ENCODE measurements around the gene KLHL21. TPM values are rescaled to one million over a fixed set of nuclear protein-coding genes. Genes with fewer than 3 reads are reported as not detected.

The KLHL21 gene
- total and polyA plus RNA-seq, 9 of the 15 experiments (the other 6 are each of a cell fraction or from before 2014, with no cell fraction given) = 2.1 to 42.1 (median 17.5) TPM

DNA sequence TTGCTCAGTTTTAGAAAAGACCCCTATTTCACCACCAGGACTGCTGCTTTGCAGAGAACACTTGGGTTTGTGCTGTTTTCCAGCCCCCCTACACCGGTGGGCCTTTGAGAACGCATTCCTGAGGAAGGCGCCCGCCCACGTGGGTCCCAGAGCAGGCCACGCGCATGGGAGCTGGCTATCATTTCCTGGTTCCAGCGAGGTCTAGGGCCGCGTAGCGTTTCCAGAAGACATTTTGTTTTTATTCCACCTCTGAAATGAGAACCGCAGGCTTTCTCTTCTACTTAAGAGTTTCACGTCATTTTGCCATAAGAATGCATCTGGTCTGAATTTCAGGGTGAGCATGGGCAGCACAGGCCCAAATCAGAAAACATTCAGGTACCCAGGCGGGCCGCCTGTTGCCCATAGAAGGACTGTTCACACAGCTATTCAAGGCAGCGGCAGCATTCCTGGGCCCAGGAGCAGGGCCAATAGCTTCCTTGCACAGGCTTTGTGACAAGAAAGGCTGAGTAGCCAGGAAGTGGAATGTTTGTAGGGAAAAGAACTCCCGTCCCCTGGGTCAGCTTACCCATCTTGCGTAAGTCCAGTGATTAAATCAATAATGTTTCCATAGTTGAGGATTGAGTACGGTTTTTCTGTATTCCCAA is 1.4 kb upstream of the KLHL21 start (continued):
- TF ChIP-seq, protein P1, sequence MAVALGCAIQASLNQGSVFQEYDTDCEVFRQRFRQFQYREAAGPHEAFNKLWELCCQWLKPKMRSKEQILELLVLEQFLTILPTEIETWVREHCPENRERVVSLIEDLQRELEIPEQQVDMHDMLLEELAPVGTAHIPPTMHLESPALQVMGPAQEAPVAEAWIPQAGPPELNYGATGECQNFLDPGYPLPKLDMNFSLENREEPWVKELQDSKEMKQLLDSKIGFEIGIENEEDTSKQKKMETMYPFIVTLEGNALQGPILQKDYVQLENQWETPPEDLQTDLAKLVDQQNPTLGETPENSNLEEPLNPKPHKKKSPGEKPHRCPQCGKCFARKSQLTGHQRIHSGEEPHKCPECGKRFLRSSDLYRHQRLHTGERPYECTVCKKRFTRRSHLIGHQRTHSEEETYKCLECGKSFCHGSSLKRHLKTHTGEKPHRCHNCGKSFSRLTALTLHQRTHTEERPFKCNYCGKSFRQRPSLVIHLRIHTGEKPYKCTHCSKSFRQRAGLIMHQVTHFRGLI (CRISPR knock-in tag; IDR thresholded peaks at IDR 0.05) = peak; percentile 69; the same call in 1 of the 2 replicates
- TF ChIP-seq GTF2F1 (IDR thresholded peaks at IDR 0.05; ENCODE audit: low read depth, low read length) (0 out of 2 replicates have a peak, but pooled peaks have one; percentile 66), ASH1L (IDR thresholded peaks at IDR 0.05; ENCODE audit: borderline replicate concordance, low read depth, partially characterized antibody) (peak; percentile 77), NEUROD1 (IDR thresholded peaks at IDR 0.05; ENCODE audit: borderline replicate concordance, low read depth, low read length, partially characterized antibody) (peak; percentile 5), ZNF3 (CRISPR knock-in tag; IDR thresholded peaks at IDR 0.05) (no peak), TOE1 (IDR thresholded peaks at IDR 0.05; ENCODE audit: borderline replicate concordance) (peak; percentile 39; the same call in 1 of the 2 replicates), TOE1 (CRISPR knock-in tag; IDR thresholded peaks at IDR 0.05; ENCODE audit: borderline replicate concordance, low read depth) (peak; percentile 30; the same call in 1 of the 2 replicates), POU5F1 (IDR thresholded peaks at IDR 0.05; ENCODE audit: borderline replicate concordance, low read depth, low read length, partially characterized antibody) (peak; percentile 55), ZNF143 (CRISPR knock-in tag; IDR thresholded peaks at IDR 0.05) (0 out of 2 replicates have a peak, but pooled peaks have one; percentile 30), MTA1 (IDR thresholded peaks at IDR 0.05; ENCODE audit: borderline replicate concordance) (0 out of 2 replicates have a peak, but pooled peaks have one; percentile 8), CHD1 (IDR thresholded peaks at IDR 0.05; ENCODE audit: low read length) (peak; percentile 26), NFE2 (IDR thresholded peaks at IDR 0.05; ENCODE audit: low read depth) (0 out of 2 replicates have a peak, but pooled peaks have one; percentile 5), E2F3 (CRISPR knock-in tag; IDR thresholded peaks at IDR 0.05) (peak; percentile 85; the same call in 1 of the 2 replicates), ZNF584 (CRISPR knock-in tag; IDR thresholded peaks at IDR 0.05; ENCODE audit: low read depth) (peak; percentile 86), RCOR1 (IDR thresholded peaks at IDR 0.05; ENCODE audit: borderline replicate concordance in 1 of 2, low read depth in 2 of 2, low read length in 2 of 2) (peak in 1 of 2 experiments; percentile 44; a peak in 2 of 4 replicates)
- TF ChIP-seq, protein P2, sequence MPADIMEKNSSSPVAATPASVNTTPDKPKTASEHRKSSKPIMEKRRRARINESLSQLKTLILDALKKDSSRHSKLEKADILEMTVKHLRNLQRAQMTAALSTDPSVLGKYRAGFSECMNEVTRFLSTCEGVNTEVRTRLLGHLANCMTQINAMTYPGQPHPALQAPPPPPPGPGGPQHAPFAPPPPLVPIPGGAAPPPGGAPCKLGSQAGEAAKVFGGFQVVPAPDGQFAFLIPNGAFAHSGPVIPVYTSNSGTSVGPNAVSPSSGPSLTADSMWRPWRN (IDR thresholded peaks at IDR 0.05; ENCODE audit: low read depth) = no peak
- TF ChIP-seq, protein P3, sequence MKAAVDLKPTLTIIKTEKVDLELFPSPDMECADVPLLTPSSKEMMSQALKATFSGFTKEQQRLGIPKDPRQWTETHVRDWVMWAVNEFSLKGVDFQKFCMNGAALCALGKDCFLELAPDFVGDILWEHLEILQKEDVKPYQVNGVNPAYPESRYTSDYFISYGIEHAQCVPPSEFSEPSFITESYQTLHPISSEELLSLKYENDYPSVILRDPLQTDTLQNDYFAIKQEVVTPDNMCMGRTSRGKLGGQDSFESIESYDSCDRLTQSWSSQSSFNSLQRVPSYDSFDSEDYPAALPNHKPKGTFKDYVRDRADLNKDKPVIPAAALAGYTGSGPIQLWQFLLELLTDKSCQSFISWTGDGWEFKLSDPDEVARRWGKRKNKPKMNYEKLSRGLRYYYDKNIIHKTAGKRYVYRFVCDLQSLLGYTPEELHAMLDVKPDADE (conservative IDR thresholded peaks at IDR 0.05; ENCODE audit: control insufficient read depth, low read depth, low read length) = 0 out of 2 replicates have a peak, but pooled peaks have one; percentile 31
- TF ChIP-seq, protein P4, sequence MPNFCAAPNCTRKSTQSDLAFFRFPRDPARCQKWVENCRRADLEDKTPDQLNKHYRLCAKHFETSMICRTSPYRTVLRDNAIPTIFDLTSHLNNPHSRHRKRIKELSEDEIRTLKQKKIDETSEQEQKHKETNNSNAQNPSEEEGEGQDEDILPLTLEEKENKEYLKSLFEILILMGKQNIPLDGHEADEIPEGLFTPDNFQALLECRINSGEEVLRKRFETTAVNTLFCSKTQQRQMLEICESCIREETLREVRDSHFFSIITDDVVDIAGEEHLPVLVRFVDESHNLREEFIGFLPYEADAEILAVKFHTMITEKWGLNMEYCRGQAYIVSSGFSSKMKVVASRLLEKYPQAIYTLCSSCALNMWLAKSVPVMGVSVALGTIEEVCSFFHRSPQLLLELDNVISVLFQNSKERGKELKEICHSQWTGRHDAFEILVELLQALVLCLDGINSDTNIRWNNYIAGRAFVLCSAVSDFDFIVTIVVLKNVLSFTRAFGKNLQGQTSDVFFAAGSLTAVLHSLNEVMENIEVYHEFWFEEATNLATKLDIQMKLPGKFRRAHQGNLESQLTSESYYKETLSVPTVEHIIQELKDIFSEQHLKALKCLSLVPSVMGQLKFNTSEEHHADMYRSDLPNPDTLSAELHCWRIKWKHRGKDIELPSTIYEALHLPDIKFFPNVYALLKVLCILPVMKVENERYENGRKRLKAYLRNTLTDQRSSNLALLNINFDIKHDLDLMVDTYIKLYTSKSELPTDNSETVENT (CRISPR knock-in tag; IDR thresholded peaks at IDR 0.05) = no peak
